AG09309 (cell line): Measurements from ENCODE around the gene DDX39B.
"Not testable (repeated sequence)": the region's sequence is repeated elsewhere in the genome, so short reads cannot be mapped to it uniquely, and the experiment has no call there.

ENCODE experiments used
- DNase-seq: peaks from one replicate; pipeline ENCODE4 v3.0.0-alpha.2; 2010; ENCODE audit warnings: low read depth
- H3K4me3 ChIP-seq: 2 replicates; pipeline ENCODE4 v1.5.1; 2011; ENCODE audit warnings: mild to moderate bottlenecking, low read depth, low read length, moderate library complexity; ENCODE audit not compliant: control insufficient read depth
- CTCF ChIP-seq: IDR thresholded peaks from 2 replicates; pipeline ENCODE4 v1.5.1; 2011; ENCODE audit warnings: mild to moderate bottlenecking, low read depth, low read length, inconsistent platforms; ENCODE audit not compliant: insufficient read depth, control insufficient read depth; ENCODE audit errors: missing control alignments

The DDX39B gene

GRCh38 chr6:31498748-31499147, 43.1 kb downstream of the DDX39B start:
- TF ChIP-seq CTCF, result no peak

DNA sequence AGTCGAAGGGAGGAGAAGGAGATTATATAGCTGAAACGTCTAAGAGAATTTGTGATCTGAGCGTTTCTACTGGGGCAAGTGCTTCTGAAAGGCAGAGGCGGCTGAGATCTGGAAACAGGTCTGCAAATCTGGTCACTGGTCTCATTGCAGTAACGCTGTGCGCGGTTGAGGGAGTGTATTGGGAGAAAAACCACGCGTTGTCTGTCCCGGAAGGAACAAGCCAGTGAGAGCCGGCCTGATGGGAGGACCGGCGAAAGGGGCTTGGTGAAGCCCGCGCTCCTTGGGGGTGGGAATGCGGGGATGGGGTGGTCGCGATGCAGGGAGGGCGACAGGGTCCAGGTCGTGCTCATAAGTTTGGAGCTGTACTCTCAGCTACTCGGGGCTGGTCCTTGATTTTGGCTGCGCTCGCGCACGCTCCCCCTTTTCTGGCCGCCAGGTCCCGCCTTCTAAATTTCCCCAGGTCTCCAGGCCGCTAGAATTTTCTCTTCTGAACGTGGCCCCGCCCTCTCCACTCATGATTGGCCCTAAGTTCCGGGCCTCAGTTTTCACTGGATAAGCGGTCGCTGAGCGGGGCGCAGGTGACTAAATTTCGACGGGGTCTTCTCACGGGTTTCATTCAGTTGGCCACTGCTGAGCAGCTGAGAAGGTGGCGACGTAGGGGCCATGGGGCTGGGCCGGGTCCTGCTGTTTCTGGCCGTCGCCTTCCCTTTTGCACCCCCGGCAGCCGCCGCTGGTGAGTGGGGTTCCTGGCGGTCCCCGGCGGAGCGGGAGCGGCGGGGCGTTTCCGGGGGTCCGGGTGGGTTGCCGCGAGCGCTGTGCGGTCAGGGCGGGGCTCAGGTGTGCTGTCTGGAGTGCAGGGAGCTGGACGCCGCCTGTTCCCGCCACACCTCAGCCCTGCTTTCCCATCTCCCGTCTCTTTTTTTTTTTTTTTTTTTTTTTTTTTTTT, 44.0 kb downstream of the DDX39B start, which contains the start of gene MICB:
TSS of gene MICB (plus strand) at position 615 of the 946 bp plus-strand sequence. CDS start at position 664, 49 bp downstream.
- no peak for TF ChIP-seq CTCF
- no peak for DNase-seq

More at GRCh38 chr6:31498748-31499147, 43.1 kb downstream of the DDX39B start:
- peak overlapping the region; percentile 19 for H3K4me3 ChIP-seq
- DNase-seq, result no peak

DNA sequence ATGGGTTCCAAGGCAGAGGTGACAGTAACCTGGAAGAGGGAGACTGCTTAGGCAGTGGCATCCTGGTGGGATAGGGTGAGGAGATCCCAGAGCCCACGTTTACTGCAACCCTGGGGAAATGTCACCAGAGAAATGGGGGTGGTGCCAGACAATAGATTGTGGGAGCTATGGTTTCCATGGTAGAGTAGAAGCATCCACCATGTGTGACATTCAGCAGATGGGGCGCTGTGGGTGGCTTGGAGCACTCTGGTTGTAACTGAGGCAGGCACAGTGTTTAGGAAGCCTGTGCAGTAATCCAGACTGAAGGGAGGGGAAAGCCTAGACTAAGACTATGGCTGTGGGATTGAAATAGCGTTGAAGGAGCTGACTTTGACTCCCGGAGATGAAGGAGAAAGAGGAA, 45.0 kb downstream of the DDX39B start:
- DNase-seq, H3K4me3 ChIP-seq: not testable (repeated sequence)

More for the DNA sequence above, 44.0 kb downstream of the DDX39B start, which contains the start of gene MICB:
- peak within 1 kb of the TSS; percentile 83 for H3K4me3 ChIP-seq

DNA sequence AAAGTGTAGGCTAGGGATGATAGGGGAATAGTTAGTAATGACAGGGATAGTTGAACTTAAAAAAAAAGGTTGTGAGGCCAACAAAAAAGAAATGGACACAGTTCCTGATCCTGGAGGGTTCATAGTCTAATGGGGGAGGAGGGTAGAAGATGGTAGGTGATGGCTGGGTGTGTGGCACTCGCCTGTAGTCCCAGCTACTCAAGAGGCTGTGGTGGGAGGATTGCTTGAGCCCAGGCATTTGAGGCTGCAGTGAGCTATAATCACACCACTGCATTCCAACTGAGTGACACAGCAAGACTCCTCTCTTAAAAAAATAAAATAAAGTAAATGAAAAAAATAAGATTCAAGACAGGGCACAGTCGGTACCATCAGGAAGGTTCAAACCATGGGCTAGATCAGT, 46.2 kb downstream of the DDX39B start:
- TF ChIP-seq CTCF, result no peak
- DNase-seq, result no peak
- H3K4me3 ChIP-seq, result peak overlapping the region; percentile 83

DNA sequence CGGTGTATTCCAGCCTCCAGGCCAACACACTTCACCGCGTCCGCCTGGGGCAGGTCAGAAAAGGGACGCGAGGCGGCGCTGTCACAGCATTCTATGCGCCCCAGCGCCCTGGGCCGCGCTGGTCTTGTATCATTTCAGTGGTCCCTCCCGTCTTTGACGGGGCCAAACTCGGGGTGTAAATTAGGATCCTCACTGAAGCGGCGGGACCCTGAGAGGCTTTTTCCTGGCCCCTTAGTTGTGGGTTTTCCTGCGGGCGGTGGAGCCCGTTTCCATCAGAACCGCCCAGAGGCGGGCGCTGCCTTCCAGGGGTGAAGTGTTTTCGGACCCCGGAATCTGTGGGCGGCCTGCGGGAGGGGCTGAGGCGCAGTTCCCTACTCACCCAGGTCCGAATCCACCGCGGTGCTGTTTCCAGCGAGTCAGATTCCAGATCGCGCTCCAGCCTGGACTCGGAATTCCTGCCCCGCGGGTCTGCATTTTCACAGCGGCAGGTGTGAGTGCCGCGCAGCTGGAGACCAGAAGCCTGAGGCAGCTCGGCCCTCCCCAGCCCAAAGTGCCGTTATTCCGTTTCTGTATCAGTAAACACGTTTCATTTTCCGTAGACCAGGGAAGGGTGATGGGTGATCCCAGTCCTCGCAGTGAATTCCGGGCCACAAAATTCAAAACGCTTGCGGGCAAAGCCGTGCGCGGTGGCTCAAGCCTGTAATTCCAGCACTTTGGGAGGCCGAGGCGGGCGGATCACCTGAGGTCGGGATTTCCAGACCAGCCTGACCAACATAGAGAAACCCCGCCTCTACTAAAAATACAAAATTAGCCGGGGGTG, 47.7 kb downstream of the DDX39B start:
- no peak for DNase-seq
- peak; percentile 95 for TF ChIP-seq CTCF
- H3K4me3 ChIP-seq, result peak overlapping the region; percentile 83

- DNase-seq, result not testable (repeated sequence)
- peak overlapping the region; percentile 83 for H3K4me3 ChIP-seq
Measured at GRCh38 chr6:31493550-31493874, 48.3 kb downstream of the DDX39B start.

- no peak overlapping the region for H3K4me3 ChIP-seq
- no peak for TF ChIP-seq CTCF
- DNase-seq, result no peak
Measured at GRCh38 chr6:31490115-31490873, 51.5 kb downstream of the DDX39B start.
